K562 (cell line): Measurements from ENCODE around the gene EYA3. TPM values are rescaled to one million over a fixed set of nuclear protein-coding genes. Genes with fewer than 3 reads are reported as not detected.

Source experiments
- CBFA2T3 ChIP-seq: fragments of 450-650 bp; IDR thresholded peaks from 2 replicates; pipeline ENCODE4 v1.6.1; 2017
- DPF2 ChIP-seq: fragments of 450-650 bp; IDR thresholded peaks from 2 replicates; pipeline ENCODE4 v1.6.1; 2016
- GATAD2A ChIP-seq: fragments of 450-650 bp; IDR thresholded peaks from 2 replicates; pipeline ENCODE4 v1.6.1; 2017
- HDAC6 ChIP-seq: IDR thresholded peaks from 2 replicates; pipeline ENCODE4 v1.6.1; 2012; ENCODE audit warnings: low read depth, mild to moderate bottlenecking, control low read depth, inconsistent platforms, low read length, moderate library complexity
- JUND ChIP-seq, 2 experiments: IDR thresholded peaks; 2 replicates in 1 of 2; 3 replicates in 1 of 2; pipeline ENCODE4 v1.6.1; 2011; ENCODE audit warnings: borderline replicate concordance in 2 of 2, low read depth in 2 of 2, low read length in 2 of 2, improper control_type of control experiment in 1 of 2, missing biosample characterization in 1 of 2, missing genetic modification characterization in 1 of 2, missing genetic modification reagents in 1 of 2
- KDM1A ChIP-seq, 2 experiments: fragments of 450-650 bp; IDR thresholded peaks; 2 replicates each; pipeline ENCODE4 v1.6.1; 2016; ENCODE audit warnings: mild to moderate bottlenecking in 2 of 2
- MECOM ChIP-seq: fragments of 250-450 bp; sonication (Bioruptor Pico); IDR thresholded peaks from 2 replicates; pipeline ENCODE4 v1.8.0; 2022; ENCODE audit warnings: inconsistent platforms
- PTRF ChIP-seq: fragments of 450-650 bp; IDR thresholded peaks from 2 replicates; pipeline ENCODE4 v1.6.1; 2016; ENCODE audit warnings: mild to moderate bottlenecking, missing genetic modification characterization, missing compliant biosample characterization
- TBL1XR1 ChIP-seq, 2 experiments: IDR thresholded peaks; 2 replicates each; pipeline ENCODE4 v1.6.1; 2012; ENCODE audit warnings: improper control_type of control experiment in 2 of 2, low read length in 2 of 2, mild to moderate bottlenecking in 1 of 2
- TCF7L2 ChIP-seq: fragments of 150-350 bp; IDR thresholded peaks from 2 replicates; pipeline ENCODE4 v1.6.1; 2016; ENCODE audit warnings: low read depth, mild to moderate bottlenecking, low read length, moderate library complexity
- ZNF146 ChIP-seq: IDR thresholded peaks from one replicate; pipeline ENCODE4 v1.6.1; 2018; ENCODE audit warnings: missing compliant biosample characterization; ENCODE audit not compliant: unreplicated experiment
- ZNF165 ChIP-seq: fragments of 250-450 bp; sonication (Bioruptor Pico); IDR thresholded peaks from 2 replicates; pipeline ENCODE4 v1.4.0; 2020; ENCODE audit warnings: borderline replicate concordance
- ZNF217 ChIP-seq: sonication (generic); formaldehyde crosslinking; IDR thresholded peaks from 2 replicates; pipeline ENCODE4 v1.8.0; 2022; ENCODE audit warnings: mild to moderate bottlenecking, missing genetic modification reagents
- ZNF507 ChIP-seq: conservative IDR thresholded peaks from 2 replicates; pipeline ENCODE4 v1.6.1; 2017; ENCODE audit warnings: missing genetic modification characterization, missing compliant biosample characterization
- ZNF766 ChIP-seq: fragments of 200-800 bp; sonication (Bioruptor generic); conservative IDR thresholded peaks from 2 replicates; pipeline ENCODE4 v1.6.1; 2016; ENCODE audit warnings: missing genetic modification characterization, missing compliant biosample characterization
- polyA plus RNA-seq, 8 experiments: library from polyadenylated mRNA; depleted of rRNA in 4 of 8; stranded (reverse) in 5 of 8; unstranded in 3 of 8; fragments of >200 nt; fragmentation: Nextera tagmentation in 2 of 8; fragmentation: Illumina TruSeq in 1 of 8; extraction: Ambion mirVana in 2 of 8; extraction: Trizol in 1 of 8; gene quantifications; 2 replicates each; pipeline versions ENCODE4 v1.2.1 to v1.2.3, GENCODE V29; 2011 to 2014; ENCODE audit warnings: inconsistent platforms in 1 of 8, missing spikeins in 1 of 8
- total RNA-seq, 7 experiments: library from RNA; depleted of rRNA in 6 of 7; stranded (reverse); fragments of >200 nt in 6 of 7; fragmentation: Illumina TruSeq in 2 of 7; extraction: Trizol in 2 of 7; gene quantifications; 2 replicates each; pipeline versions ENCODE4 v1.2.1 to v1.2.3, GENCODE V29; 2011 to 2021; ENCODE audit warnings: low replicate concordance in 1 of 7
- TF ChIP-seq, protein P1 (sequence below), 2 experiments: IDR thresholded peaks in 1 of 2; conservative IDR thresholded peaks in 1 of 2; 2 replicates each; pipeline ENCODE4 v1.6.1; 2016; ENCODE audit warnings: low read depth in 2 of 2, mild to moderate bottlenecking in 1 of 2, missing compliant biosample characterization in 1 of 2, missing genetic modification characterization in 1 of 2, moderate library complexity in 1 of 2
- TF ChIP-seq, protein P2 (sequence below): IDR thresholded peaks from 2 replicates; pipeline ENCODE4 v1.6.1; 2011; ENCODE audit warnings: borderline replicate concordance, low read depth, mild to moderate bottlenecking, moderate library complexity, low read length; ENCODE audit not compliant: insufficient read depth, poor library complexity, severe bottlenecking
- TF ChIP-seq, protein P3 (sequence below): fragments of 450-650 bp; formaldehyde crosslinking; IDR thresholded peaks from 2 replicates; pipeline ENCODE4 v1.4.0; 2020; ENCODE audit warnings: mild to moderate bottlenecking
- TF ChIP-seq, protein P4 (sequence below): fragments of 450-650 bp; IDR thresholded peaks from 2 replicates; pipeline ENCODE4 v1.7.1; 2018; ENCODE audit warnings: mild to moderate bottlenecking, low read depth; ENCODE audit not compliant: partially characterized antibody

Gene EYA3
- total and polyA plus RNA-seq, 9 of the 15 experiments (the other 6 are each of a cell fraction or from before 2014, with no cell fraction given) = 21.7 to 64.0 (median 43.6) TPM

DNA sequence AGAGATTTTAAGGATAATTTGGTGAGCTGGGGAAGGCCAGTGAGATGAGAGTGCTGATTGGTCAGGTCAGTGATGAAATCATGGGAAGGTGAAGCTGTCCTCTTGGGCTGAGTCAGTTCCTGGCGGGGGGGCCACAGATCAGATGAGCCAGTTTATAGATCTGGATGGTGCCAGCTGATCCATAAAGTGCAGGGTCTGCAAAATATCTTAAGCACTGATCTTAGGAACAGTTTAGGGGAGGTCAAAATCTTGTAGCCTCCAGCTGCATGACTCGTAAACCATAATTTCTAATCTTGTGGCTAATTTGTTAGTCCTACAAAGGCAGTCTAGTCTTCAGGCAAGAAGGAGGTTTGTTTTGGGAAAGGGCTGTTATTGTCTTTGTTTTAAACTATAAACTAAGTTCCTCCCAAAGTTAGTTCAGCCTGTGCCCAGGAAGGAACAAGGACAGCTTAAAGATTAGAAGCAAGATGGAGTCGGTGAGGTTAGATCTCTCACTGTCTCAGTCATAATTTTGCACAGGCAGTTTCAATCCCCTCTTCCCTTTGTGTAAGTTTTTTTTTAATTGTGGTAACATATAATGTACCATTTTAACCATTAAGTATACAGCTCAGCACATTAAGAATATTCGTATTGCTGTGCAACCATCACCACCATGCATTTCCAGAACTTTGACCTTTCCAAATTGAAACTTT, 48.7 kb upstream of the EYA3 start (continued):
- TF ChIP-seq, protein P1, sequence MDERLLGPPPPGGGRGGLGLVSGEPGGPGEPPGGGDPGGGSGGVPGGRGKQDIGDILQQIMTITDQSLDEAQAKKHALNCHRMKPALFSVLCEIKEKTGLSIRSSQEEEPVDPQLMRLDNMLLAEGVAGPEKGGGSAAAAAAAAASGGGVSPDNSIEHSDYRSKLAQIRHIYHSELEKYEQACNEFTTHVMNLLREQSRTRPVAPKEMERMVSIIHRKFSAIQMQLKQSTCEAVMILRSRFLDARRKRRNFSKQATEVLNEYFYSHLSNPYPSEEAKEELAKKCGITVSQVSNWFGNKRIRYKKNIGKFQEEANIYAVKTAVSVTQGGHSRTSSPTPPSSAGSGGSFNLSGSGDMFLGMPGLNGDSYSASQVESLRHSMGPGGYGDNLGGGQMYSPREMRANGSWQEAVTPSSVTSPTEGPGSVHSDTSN (CRISPR knock-in tag; IDR thresholded peaks at IDR 0.05; ENCODE audit: low read depth) = no peak
- TF ChIP-seq, protein P1 (tag; conservative IDR thresholded peaks at IDR 0.05; ENCODE audit: low read depth) = no peak
- TF ChIP-seq TCF7L2 (no peak), KDM1A (IDR thresholded peaks at IDR 0.05) (no peak), CBFA2T3 (no peak), PTRF (tag) (peak; percentile 66; the same call in 1 of the 2 replicates), TBL1XR1 (IDR thresholded peaks at IDR 0.05; ENCODE audit: low read length in 2 of 2) (no peak), ZNF217 (CRISPR knock-in tag) (no peak), HDAC6 (no peak), JUND (IDR thresholded peaks at IDR 0.05; ENCODE audit: borderline replicate concordance, low read depth, low read length) (peak; percentile 69; the same call in 1 of the 2 replicates), JUND (tag; IDR thresholded peaks at IDR 0.05; ENCODE audit: borderline replicate concordance, low read depth, low read length) (no peak; the same call in 2 of the 3 replicates), ZNF766 (peak; percentile 67; the same call in 1 of the 2 replicates), ZNF507 (tag) (no peak), ZNF146 (CRISPR knock-in tag) (no peak), MECOM (no peak), DPF2 (peak; percentile 61), ZNF165 (CRISPR knock-in tag) (no peak), GATAD2A (no peak)
- TF ChIP-seq, protein P2, sequence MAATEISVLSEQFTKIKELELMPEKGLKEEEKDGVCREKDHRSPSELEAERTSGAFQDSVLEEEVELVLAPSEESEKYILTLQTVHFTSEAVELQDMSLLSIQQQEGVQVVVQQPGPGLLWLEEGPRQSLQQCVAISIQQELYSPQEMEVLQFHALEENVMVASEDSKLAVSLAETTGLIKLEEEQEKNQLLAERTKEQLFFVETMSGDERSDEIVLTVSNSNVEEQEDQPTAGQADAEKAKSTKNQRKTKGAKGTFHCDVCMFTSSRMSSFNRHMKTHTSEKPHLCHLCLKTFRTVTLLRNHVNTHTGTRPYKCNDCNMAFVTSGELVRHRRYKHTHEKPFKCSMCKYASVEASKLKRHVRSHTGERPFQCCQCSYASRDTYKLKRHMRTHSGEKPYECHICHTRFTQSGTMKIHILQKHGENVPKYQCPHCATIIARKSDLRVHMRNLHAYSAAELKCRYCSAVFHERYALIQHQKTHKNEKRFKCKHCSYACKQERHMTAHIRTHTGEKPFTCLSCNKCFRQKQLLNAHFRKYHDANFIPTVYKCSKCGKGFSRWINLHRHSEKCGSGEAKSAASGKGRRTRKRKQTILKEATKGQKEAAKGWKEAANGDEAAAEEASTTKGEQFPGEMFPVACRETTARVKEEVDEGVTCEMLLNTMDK = no peak
- TF ChIP-seq, protein P3, sequence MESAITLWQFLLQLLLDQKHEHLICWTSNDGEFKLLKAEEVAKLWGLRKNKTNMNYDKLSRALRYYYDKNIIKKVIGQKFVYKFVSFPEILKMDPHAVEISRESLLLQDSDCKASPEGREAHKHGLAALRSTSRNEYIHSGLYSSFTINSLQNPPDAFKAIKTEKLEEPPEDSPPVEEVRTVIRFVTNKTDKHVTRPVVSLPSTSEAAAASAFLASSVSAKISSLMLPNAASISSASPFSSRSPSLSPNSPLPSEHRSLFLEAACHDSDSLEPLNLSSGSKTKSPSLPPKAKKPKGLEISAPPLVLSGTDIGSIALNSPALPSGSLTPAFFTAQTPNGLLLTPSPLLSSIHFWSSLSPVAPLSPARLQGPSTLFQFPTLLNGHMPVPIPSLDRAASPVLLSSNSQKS (CRISPR knock-in tag) = no peak
- TF ChIP-seq, protein P4, sequence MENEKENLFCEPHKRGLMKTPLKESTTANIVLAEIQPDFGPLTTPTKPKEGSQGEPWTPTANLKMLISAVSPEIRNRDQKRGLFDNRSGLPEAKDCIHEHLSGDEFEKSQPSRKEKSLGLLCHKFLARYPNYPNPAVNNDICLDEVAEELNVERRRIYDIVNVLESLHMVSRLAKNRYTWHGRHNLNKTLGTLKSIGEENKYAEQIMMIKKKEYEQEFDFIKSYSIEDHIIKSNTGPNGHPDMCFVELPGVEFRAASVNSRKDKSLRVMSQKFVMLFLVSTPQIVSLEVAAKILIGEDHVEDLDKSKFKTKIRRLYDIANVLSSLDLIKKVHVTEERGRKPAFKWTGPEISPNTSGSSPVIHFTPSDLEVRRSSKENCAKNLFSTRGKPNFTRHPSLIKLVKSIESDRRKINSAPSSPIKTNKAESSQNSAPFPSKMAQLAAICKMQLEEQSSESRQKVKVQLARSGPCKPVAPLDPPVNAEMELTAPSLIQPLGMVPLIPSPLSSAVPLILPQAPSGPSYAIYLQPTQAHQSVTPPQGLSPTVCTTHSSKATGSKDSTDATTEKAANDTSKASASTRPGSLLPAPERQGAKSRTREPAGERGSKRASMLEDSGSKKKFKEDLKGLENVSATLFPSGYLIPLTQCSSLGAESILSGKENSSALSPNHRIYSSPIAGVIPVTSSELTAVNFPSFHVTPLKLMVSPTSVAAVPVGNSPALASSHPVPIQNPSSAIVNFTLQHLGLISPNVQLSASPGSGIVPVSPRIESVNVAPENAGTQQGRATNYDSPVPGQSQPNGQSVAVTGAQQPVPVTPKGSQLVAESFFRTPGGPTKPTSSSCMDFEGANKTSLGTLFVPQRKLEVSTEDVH = no peak
